Bronchial epithelial cell (primary cell): ENCODE measurements around the gene MRPL32. TPM values are rescaled to one million over a fixed set of nuclear protein-coding genes. Genes with fewer than 3 reads are reported as not detected.

Experiments used
- DNase-seq: peaks from one replicate; pipeline ENCODE4 v3.0.0-alpha.2; 2010; ENCODE audit warnings: low read depth
- FAIRE-seq: peaks from 2 replicates; lab custom pipeline; 2011; peaks lifted over from hg19 to GRCh38; lab: Jason Lieb, UNC
- H3K27me3 ChIP-seq: 2 replicates; pipeline ENCODE4 v1.5.1; 2011; ENCODE audit warnings: low read length; ENCODE audit not compliant: control insufficient read depth, insufficient read depth
- H3K36me3 ChIP-seq: 2 replicates; pipeline ENCODE4 v1.5.1; 2011; ENCODE audit warnings: low read length; ENCODE audit not compliant: control insufficient read depth, insufficient read depth
- H3K4me3 ChIP-seq: 2 replicates; pipeline ENCODE4 v1.5.1; 2011; ENCODE audit warnings: mild to moderate bottlenecking, low read depth, low read length, control low read depth
- CTCF ChIP-seq: IDR thresholded peaks from 2 replicates; pipeline ENCODE4 v1.5.1; 2011; ENCODE audit warnings: mild to moderate bottlenecking, moderate library complexity, low read length, control low read depth, inconsistent platforms; ENCODE audit not compliant: insufficient read depth, severe bottlenecking
- total RNA-seq: library from RNA; depleted of rRNA; stranded (reverse); fragments of >200 nt; gene quantifications from 2 replicates; pipeline ENCODE4 v1.2.1, GENCODE V29; 2014

MRPL32 gene
- total RNA-seq, 1 donor from 2014 or later = 63.2 TPM

- Histone ChIP-seq H3K36me3 (peaks cover 5% of the 10 kb centered on the region), H3K4me3 (no peak overlapping the region), H3K27me3 (no peaks in the 10 kb centered on the region)
- FAIRE-seq (no peak), DNase-seq (no peak)
- no peak for TF ChIP-seq CTCF
Measured at GRCh38 chr7:42928754-42929153, 3.4 kb upstream of the MRPL32 start.

GRCh38 chr7:42929449-42929848 lies 2.7 kb upstream of the MRPL32 start:
- H3K36me3 ChIP-seq = peaks cover 3% of the 10 kb centered on the region
- FAIRE-seq = no peak
- H3K4me3 ChIP-seq = no peak overlapping the region
- no peak for TF ChIP-seq CTCF
- H3K27me3 ChIP-seq = no peaks in the 10 kb centered on the region
- DNase-seq = no peak

- FAIRE-seq = no peak
- H3K36me3 ChIP-seq = peaks cover 7% of the 10 kb centered on the region
- DNase-seq = no peak
- no peak for TF ChIP-seq CTCF
- no peaks in the 10 kb centered on the region for H3K27me3 ChIP-seq
- H3K4me3 ChIP-seq = peak overlapping the region; percentile 87
Measured at GRCh38 chr7:42930889-42931288, 1.3 kb upstream of the MRPL32 start.

GRCh38 chr7:42931447-42931833 lies 736 bp upstream of the MRPL32 start:
- no peak for DNase-seq
- Histone ChIP-seq H3K27me3 (no peaks in the 10 kb centered on the region), H3K4me3 (peak overlapping the region; percentile 87), H3K36me3 (peaks cover 6% of the 10 kb centered on the region)
- no peak for TF ChIP-seq CTCF
- FAIRE-seq = no peak

- Histone ChIP-seq H3K36me3 (peaks cover 9% of the 10 kb centered on the region), H3K4me3 (peak overlapping the region; percentile 87), H3K27me3 (no peaks in the 10 kb centered on the region)
- FAIRE-seq (no peak), DNase-seq (no peak)
- TF ChIP-seq CTCF = no peak
Measured at GRCh38 chr7:42932811-42933591, 825 bp downstream of the MRPL32 start.

- TF ChIP-seq CTCF = no peak
- no peak for FAIRE-seq
Measured at GRCh38 chr7:42934291-42934690, 2.1 kb downstream of the MRPL32 start.

More at GRCh38 chr7:42934291-42934690, 2.1 kb downstream of the MRPL32 start:
- no peak overlapping the region for H3K4me3 ChIP-seq
- H3K27me3 ChIP-seq = no peaks in the 10 kb centered on the region
- no peak for DNase-seq
- H3K36me3 ChIP-seq = peaks cover 9% of the 10 kb centered on the region
